COLO668 (cell line): Measurements from ENCODE around the gene ZFP28.

ENCODE experiments used
- DNase-seq: peaks from one replicate; lab custom pipeline; 2025; ENCODE audit not compliant: unreplicated experiment; lab: John Stamatoyannopoulos, UW

Gene ZFP28

DNA sequence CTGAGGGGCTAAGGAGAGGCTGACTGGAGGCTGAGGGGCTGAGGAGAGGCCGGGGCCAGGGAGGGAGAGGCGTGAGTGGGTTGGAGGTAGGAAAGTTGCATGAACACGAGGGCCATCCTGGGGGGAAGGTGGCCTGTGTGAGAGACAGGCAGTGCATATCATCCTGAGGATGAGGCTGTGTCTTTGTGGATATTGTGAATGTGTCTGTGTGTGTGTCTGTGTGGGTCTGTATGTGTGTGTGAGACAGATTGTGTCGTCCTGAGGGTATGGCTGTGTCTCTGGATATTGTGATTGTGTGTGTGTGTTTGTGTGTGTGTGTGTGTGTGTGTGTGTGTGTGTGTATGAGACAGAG is 56.8 kb downstream of the ZFP28 start:
- no peak for DNase-seq

- DNase-seq = no peak
Measured at GRCh38 chr19:56596676-56597075, 57.9 kb downstream of the ZFP28 start.

- no peak for DNase-seq
Measured at GRCh38 chr19:56597696-56598095, 58.9 kb downstream of the ZFP28 start.

DNA sequence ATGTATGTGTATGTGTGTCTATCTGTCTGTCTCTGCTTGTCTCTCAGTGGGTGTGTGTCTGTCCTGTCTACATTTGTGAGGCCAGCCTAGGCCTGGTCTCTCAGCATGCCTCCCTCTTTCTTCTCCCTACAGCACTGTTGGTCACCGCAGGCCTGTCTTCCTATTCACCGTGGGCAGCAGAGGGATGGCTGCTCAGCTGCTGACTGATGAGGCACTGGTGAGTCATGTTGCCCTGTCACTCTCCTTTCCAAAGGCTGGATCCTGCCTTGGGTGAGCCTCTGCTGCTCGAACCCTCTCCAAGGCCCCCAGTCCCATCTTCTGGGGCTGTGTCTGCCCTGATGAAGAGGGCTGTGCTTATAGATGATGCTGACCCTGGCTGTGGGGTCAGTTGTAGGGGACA is 62.6 kb downstream of the ZFP28 start:
- no peak for DNase-seq

- no peak for DNase-seq
Measured at GRCh38 chr19:56603829-56604228, 65.1 kb downstream of the ZFP28 start.
